Measurements from ENCODE around the gene ARID4B.

DNA sequence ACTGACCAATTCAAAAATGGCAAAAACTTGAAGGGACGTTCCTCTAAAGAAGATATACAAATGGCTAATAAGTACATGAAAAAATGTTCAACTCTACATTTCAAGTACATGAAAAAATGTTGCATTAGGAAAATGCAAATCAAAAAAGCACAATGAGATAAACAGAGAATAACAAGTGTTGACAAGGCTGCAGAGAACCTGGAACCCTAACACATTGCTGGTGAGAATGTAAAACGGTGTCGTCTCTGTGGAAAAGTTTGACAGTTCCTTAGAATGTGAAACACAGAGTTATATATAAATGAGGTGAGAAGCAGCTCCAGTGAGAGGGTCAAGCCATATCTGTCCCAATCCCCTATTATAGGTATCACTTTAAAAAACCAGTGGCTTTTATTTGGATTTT is 122.3 kb downstream of the ARID4B start:
- TF ChIP-seq POLR2A (IDR thresholded peaks at IDR 0.05; ENCODE audit: low read depth, low read length), result no peak
- no peak for TF ChIP-seq POLR2AphosphoS5 (IDR thresholded peaks at IDR 0.05; ENCODE audit: low read depth, low read length)
- no peak for TF ChIP-seq TAF1 (IDR thresholded peaks at IDR 0.05; ENCODE audit: borderline replicate concordance, low read depth, low read length)
